H9 (cell line): ENCODE results near the gene SLC4A5. TPM values are rescaled to one million over a fixed set of nuclear protein-coding genes. Genes with fewer than 3 reads are reported as not detected.

Source experiments
- DNase-seq: peaks from one replicate; pipeline ENCODE4 v3.0.0-alpha.2; 2017
- H2AFZ ChIP-seq: one replicate; pipeline ENCODE4 v1.6.1; 2013; ENCODE audit warnings: mild to moderate bottlenecking, low read length, control low read depth, moderate library complexity
- H2AK5ac ChIP-seq: 2 replicates; pipeline ENCODE4 v1.6.1; 2013; ENCODE audit warnings: low read length, control low read depth, mixed read lengths; ENCODE audit not compliant: insufficient read length
- H2BK120ac ChIP-seq: one replicate; pipeline ENCODE4 v1.6.1; 2013; ENCODE audit warnings: low read depth, mild to moderate bottlenecking, low read length, control low read depth, inconsistent platforms; ENCODE audit not compliant: poor library complexity, severe bottlenecking
- H2BK12ac ChIP-seq: 2 replicates; pipeline ENCODE4 v1.6.1; 2013; ENCODE audit warnings: low read length, control low read depth, mixed read lengths, low read depth; ENCODE audit not compliant: insufficient read length
- H2BK15ac ChIP-seq: 2 replicates; pipeline ENCODE4 v1.6.1; 2013; ENCODE audit warnings: low read depth, low read length, control low read depth
- H2BK20ac ChIP-seq: one replicate; pipeline ENCODE4 v1.6.1; 2013; ENCODE audit warnings: low read depth, mild to moderate bottlenecking, low read length, control low read depth, inconsistent platforms; ENCODE audit not compliant: poor library complexity, severe bottlenecking
- H2BK5ac ChIP-seq: 2 replicates; pipeline ENCODE4 v1.6.1; 2013; ENCODE audit warnings: low read length, control low read depth, mixed read lengths; ENCODE audit not compliant: insufficient read length
- H3K14ac ChIP-seq: 2 replicates; pipeline ENCODE4 v1.6.1; 2013; ENCODE audit warnings: low read length, control low read depth; ENCODE audit not compliant: insufficient read depth
- H3K18ac ChIP-seq: 2 replicates; pipeline ENCODE4 v1.6.1; 2013; ENCODE audit warnings: low read depth, mild to moderate bottlenecking, mixed read lengths, low read length, control low read depth; ENCODE audit not compliant: insufficient read length
- H3K23ac ChIP-seq: 2 replicates; pipeline ENCODE4 v1.6.1; 2013; ENCODE audit warnings: low read length, control low read depth, mixed read lengths, low read depth; ENCODE audit not compliant: insufficient read length
- H3K23me2 ChIP-seq: 2 replicates; pipeline ENCODE4 v1.6.1; 2013; ENCODE audit warnings: low read depth, mild to moderate bottlenecking, mixed read lengths, low read length, control low read depth; ENCODE audit not compliant: insufficient read length, poor library complexity, severe bottlenecking
- H3K27ac ChIP-seq: 2 replicates; pipeline ENCODE4 v1.5.1; 2013; ENCODE audit warnings: low read length, control low read depth, mixed read lengths, low read depth; ENCODE audit not compliant: insufficient read length
- H3K27me3 ChIP-seq: 2 replicates; pipeline ENCODE4 v1.6.1; 2013; ENCODE audit warnings: low read length, control low read depth, inconsistent platforms; ENCODE audit not compliant: insufficient read depth
- H3K4ac ChIP-seq: 2 replicates; pipeline ENCODE4 v1.6.1; 2013; ENCODE audit warnings: low read depth, mild to moderate bottlenecking, control low read depth, inconsistent platforms, low read length, moderate library complexity
- H3K4me1 ChIP-seq: 2 replicates; pipeline ENCODE4 v1.6.1; 2013; ENCODE audit warnings: low read length, control low read depth, inconsistent platforms; ENCODE audit not compliant: insufficient read depth
- H3K4me2 ChIP-seq: 2 replicates; pipeline ENCODE4 v1.6.1; 2013; ENCODE audit warnings: low read length, control low read depth, mixed read lengths; ENCODE audit not compliant: insufficient read length, insufficient read depth
- H3K56ac ChIP-seq: 2 replicates; pipeline ENCODE4 v1.6.1; 2013; ENCODE audit warnings: low read depth, mild to moderate bottlenecking, mixed read lengths, low read length, control low read depth; ENCODE audit not compliant: insufficient read length
- H3K79me1 ChIP-seq: 2 replicates; pipeline ENCODE4 v1.6.1; 2013; ENCODE audit warnings: low read depth, mild to moderate bottlenecking, moderate library complexity, low read length, control low read depth, inconsistent platforms; ENCODE audit not compliant: insufficient read depth, poor library complexity, severe bottlenecking
- H3K79me2 ChIP-seq: 2 replicates; pipeline ENCODE4 v1.6.1; 2013; ENCODE audit warnings: low read length, control low read depth, inconsistent platforms; ENCODE audit not compliant: insufficient read depth
- H3K9ac ChIP-seq: 2 replicates; pipeline ENCODE4 v1.6.1; 2013; ENCODE audit warnings: low read length, control low read depth, mixed read lengths; ENCODE audit not compliant: insufficient read length; ENCODE audit errors: extremely low read depth
- H3K9me3 ChIP-seq: one replicate; pipeline ENCODE4 v1.6.1; 2013; ENCODE audit warnings: low read depth, low read length, inconsistent platforms; ENCODE audit not compliant: control insufficient read depth
- H3T11ph ChIP-seq: one replicate; pipeline ENCODE4 v1.6.1; 2013; ENCODE audit warnings: mild to moderate bottlenecking, low read length, control low read depth, inconsistent platforms
- H4K20me1 ChIP-seq: one replicate; pipeline ENCODE4 v1.6.1; 2013; ENCODE audit not compliant: control insufficient read depth, insufficient read length, insufficient read depth
- H4K5ac ChIP-seq: 2 replicates; pipeline ENCODE4 v1.6.1; 2013; ENCODE audit warnings: low read depth, mild to moderate bottlenecking, mixed read lengths, low read length, control low read depth; ENCODE audit not compliant: insufficient read length
- H4K8ac ChIP-seq: replicated peaks from 2 replicates; pipeline ENCODE4 v1.6.1; 2013; ENCODE audit warnings: low read length, control low read depth, mixed read lengths, low read depth; ENCODE audit not compliant: insufficient read length
- H4K91ac ChIP-seq: 2 replicates; pipeline ENCODE4 v1.6.1; 2013; ENCODE audit warnings: low read depth, mild to moderate bottlenecking, moderate library complexity, mixed read lengths, low read length, control low read depth; ENCODE audit not compliant: insufficient read length
- H3K27ac Mint-ChIP-seq, 3 experiments: 2 replicates in 2 of 3; 3 replicates in 1 of 3; pipeline ENCODE4 v1.8.0; 2020 to 2021; ENCODE audit warnings: mixed read lengths in 3 of 3, mild to moderate bottlenecking in 1 of 3, moderate library complexity in 1 of 3
- H3K27me3 Mint-ChIP-seq: 2 replicates; pipeline ENCODE4 v1.8.0; 2021; ENCODE audit warnings: low read depth, mild to moderate bottlenecking, moderate library complexity, mixed read lengths
- H3K36me3 Mint-ChIP-seq, 3 experiments: 2 replicates in 2 of 3; 3 replicates in 1 of 3; pipeline ENCODE4 v1.8.0; 2020 to 2021; ENCODE audit warnings: low read depth in 3 of 3, mixed read lengths in 3 of 3; ENCODE audit not compliant: insufficient read depth in 1 of 3
- H3K4me1 Mint-ChIP-seq, 2 experiments: 2 replicates each; pipeline ENCODE4 v1.8.0; 2020; ENCODE audit warnings: mixed read lengths in 2 of 2
- H3K4me3 Mint-ChIP-seq, 2 experiments: 2 replicates in 1 of 2; 3 replicates in 1 of 2; pipeline ENCODE4 v1.8.0; 2020 to 2021; ENCODE audit warnings: mild to moderate bottlenecking in 2 of 2, mixed read lengths in 2 of 2, moderate library complexity in 1 of 2
- H3K9me3 Mint-ChIP-seq, 2 experiments: 2 replicates in 1 of 2; 3 replicates in 1 of 2; pipeline ENCODE4 v1.8.0; 2020; ENCODE audit warnings: mild to moderate bottlenecking in 2 of 2, mixed read lengths in 2 of 2, moderate library complexity in 1 of 2
- CTCF ChIP-seq: fragments of 200-600 bp; sonication (generic); conservative IDR thresholded peaks from 3 replicates; pipeline ENCODE4 v1.8.0; 2021; ENCODE audit warnings: antibody characterized with exemption, mild to moderate bottlenecking
- WGBS: extraction: QIAGEN DNeasy Blood & Tissue Kit; methylation state at CpG from one replicate; pipeline ENCODE4 v1.1.7; 2013; ENCODE audit warnings: missing lambda C conversion rate, low lambda C conversion rate, mixed read lengths; ENCODE audit not compliant: insufficient read length; ENCODE audit errors: extremely low coverage; 5-methylcytosine and 5-hydroxymethylcytosine counted together
- total RNA-seq: library from RNA; stranded (reverse); gene quantifications from 2 replicates; pipeline ENCODE4 v1.2.1, GENCODE V29; 2021

SLC4A5 gene
- total RNA-seq, 1 experiment from 2014 or later, result 0.50 TPM

GRCh38 chr2:74212702-74213410 lies 130.4 kb downstream of the SLC4A5 start:
- DNase-seq, result no peak
- Histone ChIP-seq H4K20me1 (no peaks in the 10 kb centered on the region), H3K9me3 (no peaks in the 10 kb centered on the region), H3K79me1 (peaks cover 2% of the 10 kb centered on the region), H4K91ac (no peak overlapping the region), H3K27me3 (no peaks in the 10 kb centered on the region), H2BK15ac (no peak overlapping the region), H3K4ac (no peak overlapping the region), H3K23ac (no peak overlapping the region), H2BK20ac (no peak overlapping the region), H2AFZ (no peak overlapping the region), H2BK12ac (no peak overlapping the region), H3K9ac (no peak overlapping the region), H3K18ac (no peak overlapping the region), H3K4me2 (no peak overlapping the region), H3T11ph (no peak overlapping the region), H3K23me2 (no peaks in the 10 kb centered on the region), H4K5ac (no peak overlapping the region), H4K8ac (no peak overlapping the region), H3K27ac (no peak overlapping the region), H3K79me2 (peaks cover 4% of the 10 kb centered on the region; the same call in 1 of the 2 replicates), H2BK5ac (no peak overlapping the region), H2BK120ac (no peak overlapping the region), H3K56ac (no peak overlapping the region), H3K4me1 (no peaks in the 10 kb centered on the region), H3K14ac (no peak overlapping the region), H2AK5ac (no peak overlapping the region)
- no peak overlapping the region for H3K4me3 Mint-ChIP-seq
- H3K9me3 Mint-ChIP-seq, result no peaks in the 10 kb centered on the region
- peaks cover 0 to 4% of the 10 kb centered on the region in 2 experiments; a peak in 1 of 4 replicates for H3K4me1 Mint-ChIP-seq
- no peak for TF ChIP-seq CTCF
- no peaks in the 10 kb centered on the region for H3K27me3 Mint-ChIP-seq
- no CpG with 5 or more reads among the region's 3 CpGs for WGBS
- H3K27ac Mint-ChIP-seq, result no peak overlapping the region
- H3K36me3 Mint-ChIP-seq, result peaks cover 58 to 94% (median 90%) of the 10 kb centered on the region in 3 experiments
